ENCODE data around the gene ACSL5. TPM values are rescaled to one million over a fixed set of nuclear protein-coding genes. Genes with fewer than 3 reads are reported as not detected.
"Not testable (repeated sequence)": the region's sequence is repeated elsewhere in the genome, so short reads cannot be mapped to it uniquely, and the experiment has no call there.

The ACSL5 gene
- total RNA-seq, 1 donor from 2014 or later: 0.88 TPM

- DNase-seq (ENCODE audit: low read depth): not testable (repeated sequence)
Measured at GRCh38 chr10:112372182-112372810, 1.6 kb upstream of the ACSL5 start.

GRCh38 chr10:112374724-112375541 is 1.0 kb downstream of the ACSL5 start:
- no peak for DNase-seq (ENCODE audit: low read depth)

- DNase-seq (ENCODE audit: low read depth): peak; percentile 16
Measured at GRCh38 chr10:112375721-112376395, 1.9 kb downstream of the ACSL5 start.

GRCh38 chr10:112376396-112376790 is 2.5 kb downstream of the ACSL5 start:
- DNase-seq (ENCODE audit: low read depth): no peak

- DNase-seq (ENCODE audit: low read depth): not testable (repeated sequence)
Measured at GRCh38 chr10:112377116-112377515, 3.2 kb downstream of the ACSL5 start.

GRCh38 chr10:112379635-112380296 is 5.8 kb downstream of the ACSL5 start:
- DNase-seq (ENCODE audit: low read depth): no peak

GRCh38 chr10:112382515-112383235 is 8.8 kb downstream of the ACSL5 start:
- DNase-seq (ENCODE audit: low read depth): peak; percentile 38

- peak; percentile 26 for DNase-seq (ENCODE audit: low read depth)
Measured at GRCh38 chr10:112383325-112383724, 9.4 kb downstream of the ACSL5 start.

GRCh38 chr10:112384141-112384540 is 10.2 kb downstream of the ACSL5 start:
- no peak for DNase-seq (ENCODE audit: low read depth)

- DNase-seq (ENCODE audit: low read depth): no peak
Measured at GRCh38 chr10:112385201-112385600, 11.3 kb downstream of the ACSL5 start.

GRCh38 chr10:112388056-112388455 is 14.1 kb downstream of the ACSL5 start:
- not testable (repeated sequence) for DNase-seq (ENCODE audit: low read depth)

GRCh38 chr10:112388548-112388947 is 14.6 kb downstream of the ACSL5 start:
- no peak for DNase-seq (ENCODE audit: low read depth)

GRCh38 chr10:112389271-112389822 is 15.4 kb downstream of the ACSL5 start:
- DNase-seq (ENCODE audit: low read depth): no peak

- no peak for DNase-seq (ENCODE audit: low read depth)
Measured at GRCh38 chr10:112390125-112390703, 16.3 kb downstream of the ACSL5 start.

GRCh38 chr10:112393341-112393740 is 19.4 kb downstream of the ACSL5 start:
- no peak for DNase-seq (ENCODE audit: low read depth)

GRCh38 chr10:112393827-112394226 is 19.9 kb downstream of the ACSL5 start:
- DNase-seq (ENCODE audit: low read depth): no peak

GRCh38 chr10:112394475-112394875 is 20.6 kb downstream of the ACSL5 start:
- no peak for DNase-seq (ENCODE audit: low read depth)

GRCh38 chr10:112395809-112396530 is 22.1 kb downstream of the ACSL5 start:
- no peak for DNase-seq (ENCODE audit: low read depth)

GRCh38 chr10:112397592-112397991 is 23.7 kb downstream of the ACSL5 start:
- no peak for DNase-seq (ENCODE audit: low read depth)

- DNase-seq (ENCODE audit: low read depth): no peak
Measured at GRCh38 chr10:112402917-112403316, 29.0 kb downstream of the ACSL5 start.

All from myocyte (in vitro differentiated cells).